PC-9 (cell line): ENCODE data around the gene ITPKA. TPM values are rescaled to one million over a fixed set of nuclear protein-coding genes. Genes with fewer than 3 reads are reported as not detected.

Source experiments
- BruUV-seq: library from RNA; stranded (reverse); fragments of 400-500 nt; replicated peaks from 2 replicates; lab custom pipeline; 2021; lab: Mats Ljungman, UMichigan
- CTCF ChIA-PET: fragments of 300-600 bp; sonication (Branson Sonifier 250); formaldehyde crosslinking; loops from one replicate; lab custom pipeline; 2022; ENCODE audit warnings: antibody characterized with exemption; lab: Charles Lee
- POLR2A ChIA-PET: fragments of 300-600 bp; sonication (Branson Sonifier 250); formaldehyde crosslinking; loops from one replicate; lab custom pipeline; 2022; ENCODE audit warnings: antibody characterized with exemption; ENCODE audit not compliant: unreplicated experiment; lab: Charles Lee
- DNase-seq, 2 experiments: peaks; one replicate each; pipeline versions ENCODE4 v3.0.0 to v3.0.0-alpha.2; 2015 to 2022; ENCODE audit warnings: mixed read lengths in 1 of 2
- H2AFZ ChIP-seq: fragments of 200-600 bp; sonication (generic); 2 replicates; pipeline ENCODE4 v1.8.1; 2017; ENCODE audit warnings: antibody characterized with exemption
- H3F3A ChIP-seq: fragments of 200-600 bp; sonication (generic); 2 replicates; pipeline ENCODE4 v1.8.1; 2017; ENCODE audit warnings: antibody characterized with exemption, mild to moderate bottlenecking, low read depth; ENCODE audit not compliant: insufficient read depth
- H3K27ac ChIP-seq: fragments of 200-600 bp; sonication (generic); 2 replicates; pipeline ENCODE4 v1.6.1; 2016; ENCODE audit warnings: mixed run types
- H3K27me3 ChIP-seq: fragments of 200-600 bp; sonication (generic); 2 replicates; pipeline ENCODE4 v1.6.1; 2016; ENCODE audit warnings: low read depth, mixed run types; ENCODE audit not compliant: insufficient read depth
- H3K36me3 ChIP-seq: fragments of 200-600 bp; sonication (generic); 2 replicates; pipeline ENCODE4 v1.6.1; 2016; ENCODE audit warnings: low read depth, mixed run types
- H3K4me1 ChIP-seq: fragments of 200-600 bp; sonication (generic); replicated peaks from 2 replicates; pipeline ENCODE4 v1.6.1; 2016; ENCODE audit warnings: mixed run types; ENCODE audit not compliant: insufficient read depth
- H3K4me2 ChIP-seq: fragments of 200-600 bp; sonication (generic); 2 replicates; pipeline ENCODE4 v1.6.1; 2017; ENCODE audit warnings: mixed run types
- H3K4me3 ChIP-seq: fragments of 200-600 bp; sonication (generic); 2 replicates; pipeline ENCODE4 v1.6.1; 2016; ENCODE audit warnings: mixed run types
- H3K79me2 ChIP-seq: fragments of 200-600 bp; sonication (generic); 2 replicates; pipeline ENCODE4 v1.6.1; 2017; ENCODE audit warnings: low read depth, mixed run types
- H3K9me2 ChIP-seq: fragments of 200-600 bp; sonication (generic); 2 replicates; pipeline ENCODE4 v1.8.1; 2017; ENCODE audit warnings: mild to moderate bottlenecking; ENCODE audit not compliant: insufficient read depth
- H3K9me3 ChIP-seq: fragments of 200-600 bp; sonication (generic); 2 replicates; pipeline ENCODE4 v1.8.1; 2016; ENCODE audit warnings: low read depth; ENCODE audit not compliant: insufficient read depth
- H4K20me1 ChIP-seq: fragments of 200-600 bp; sonication (generic); 2 replicates; pipeline ENCODE4 v1.8.1; 2017; ENCODE audit not compliant: insufficient read depth
- CTCF ChIP-seq: fragments of 200-600 bp; sonication (generic); conservative IDR thresholded peaks from 2 replicates; pipeline ENCODE4 v1.6.1; 2017; ENCODE audit warnings: mixed run types, antibody characterized with exemption, mild to moderate bottlenecking, moderate library complexity
- EZH2 ChIP-seq: fragments of 200-600 bp; sonication (generic); IDR thresholded peaks from 2 replicates; pipeline ENCODE4 v1.8.0; 2017; ENCODE audit warnings: antibody characterized with exemption, low read depth
- intact Hi-C: fragments of 100-400 bp; cut with micrococcal nuclease; formaldehyde crosslinking; loops from one replicate; pipeline ENCODE4 v1.10.0; 2022; ENCODE audit not compliant: unreplicated experiment
- total RNA-seq: library from RNA; stranded (reverse); gene quantifications from 2 replicates; pipeline ENCODE4 v1.2.3, GENCODE V29; 2021

ITPKA gene
- total RNA-seq, 1 experiment from 2014 or later = 5.3 TPM

DNA sequence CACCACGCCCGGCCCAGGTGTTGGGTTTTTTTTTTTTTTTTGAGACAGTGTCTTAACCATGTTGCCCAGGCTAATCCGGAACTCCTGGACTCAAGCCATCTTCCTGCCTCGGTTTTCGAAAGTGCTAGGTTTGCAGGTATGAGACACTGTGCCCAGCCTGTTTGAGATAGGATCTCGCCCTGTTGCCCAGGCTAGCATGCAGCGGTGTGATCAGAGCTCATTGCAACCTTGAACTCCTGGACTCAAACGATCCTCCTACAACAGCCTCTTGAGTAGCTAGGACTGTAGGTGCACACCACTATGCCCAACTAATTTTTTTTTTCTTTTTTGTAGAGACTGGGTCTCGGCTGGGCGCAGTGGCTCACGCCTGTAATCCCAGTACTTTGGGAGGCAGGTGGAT, 20.3 kb upstream of the ITPKA start:
- H3K27me3 ChIP-seq = no peaks in the 10 kb centered on the region
- peaks cover 11% of the 10 kb centered on the region for H3K4me1 ChIP-seq
- H4K20me1 ChIP-seq = no peaks in the 10 kb centered on the region
- H3K27ac ChIP-seq = no peak overlapping the region
- H3K9me3 ChIP-seq = no peaks in the 10 kb centered on the region
- CTCF ChIA-PET = no interaction called here
- H3K4me2 ChIP-seq = no peak overlapping the region
- intact Hi-C loops = no loop called here
- no TSS peak for BruUV-seq
- H2AFZ ChIP-seq = no peak overlapping the region
- no peak overlapping the region for H3K4me3 ChIP-seq
- H3K9me2 ChIP-seq = no peaks in the 10 kb centered on the region
- POLR2A ChIA-PET = no interaction called here
- no peak for DNase-seq
- H3K79me2 ChIP-seq = no peaks in the 10 kb centered on the region
- no peaks in the 10 kb centered on the region for H3F3A ChIP-seq
- H3K36me3 ChIP-seq = peaks cover 10% of the 10 kb centered on the region; the same call in 1 of the 2 replicates
- TF ChIP-seq EZH2 (no peak), CTCF (no peak)

DNA sequence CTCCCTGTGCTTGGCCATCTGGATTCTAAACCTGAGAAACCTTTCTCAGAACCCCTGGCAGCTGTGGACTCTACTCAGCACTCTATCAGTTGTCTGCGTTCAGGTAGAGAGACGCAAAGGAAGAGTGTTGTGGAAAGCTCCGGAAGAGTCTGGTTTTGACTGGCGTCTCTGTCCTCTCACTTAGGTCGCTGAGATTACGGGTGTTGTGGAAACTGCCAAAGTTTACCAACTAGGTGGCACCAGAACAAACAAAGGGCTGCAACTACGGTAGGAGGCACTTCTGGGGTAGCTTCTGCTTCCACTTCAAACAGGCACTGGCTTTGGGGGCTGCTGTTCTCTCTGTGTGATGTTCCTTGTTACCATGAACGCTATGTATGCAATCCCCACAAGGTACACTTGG, 19.2 kb upstream of the ITPKA start:
- H3K27me3 ChIP-seq = no peaks in the 10 kb centered on the region
- H2AFZ ChIP-seq = no peak overlapping the region
- no peaks in the 10 kb centered on the region for H4K20me1 ChIP-seq
- H3K4me3 ChIP-seq = no peak overlapping the region
- no peak overlapping the region for H3K4me2 ChIP-seq
- no peak overlapping the region for H3K27ac ChIP-seq
- no peaks in the 10 kb centered on the region for H3K9me3 ChIP-seq
- ChIA-PET CTCF (no interaction called here), POLR2A (no interaction called here)
- DNase-seq = no peak
- intact Hi-C loops = no loop called here
- H3K36me3 ChIP-seq = peaks cover 10% of the 10 kb centered on the region; the same call in 1 of the 2 replicates
- H3K9me2 ChIP-seq = no peaks in the 10 kb centered on the region
- H3K79me2 ChIP-seq = no peaks in the 10 kb centered on the region
- TF ChIP-seq EZH2 = no peak
- BruUV-seq = no TSS peak
- H3K4me1 ChIP-seq = peaks cover 11% of the 10 kb centered on the region
- H3F3A ChIP-seq = no peaks in the 10 kb centered on the region

DNA sequence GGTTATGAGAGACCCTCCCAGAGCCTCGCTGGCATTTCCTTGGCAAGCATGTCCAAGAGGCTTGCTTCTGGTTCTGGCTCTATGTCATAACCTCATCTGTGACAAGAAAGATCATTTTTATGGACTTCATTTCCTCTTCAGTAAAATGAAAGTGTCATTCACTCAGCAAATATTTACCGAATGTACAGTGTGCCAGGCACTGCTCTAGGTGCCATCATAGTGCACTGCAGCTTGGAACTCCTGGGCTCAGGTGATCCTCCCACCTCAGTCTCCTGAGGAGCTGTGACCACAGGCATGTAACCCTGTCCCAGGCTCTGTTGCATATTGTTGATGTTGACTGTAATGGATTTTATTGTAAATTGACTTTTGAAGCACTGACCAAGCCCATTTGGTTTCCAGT, 18.7 kb upstream of the ITPKA start:
- H3K27ac ChIP-seq = no peak overlapping the region
- CTCF ChIA-PET = no interaction called here
- no peak for TF ChIP-seq CTCF
- no peak for TF ChIP-seq EZH2

GRCh38 chr15:41476416-41477048, 17.1 kb upstream of the ITPKA start:
- BruUV-seq = no TSS peak

More for the DNA sequence above, 18.7 kb upstream of the ITPKA start:
- peaks cover 12% of the 10 kb centered on the region for H3K36me3 ChIP-seq
- no peaks in the 10 kb centered on the region for H3K9me2 ChIP-seq
- H4K20me1 ChIP-seq = no peaks in the 10 kb centered on the region
- H3K9me3 ChIP-seq = no peaks in the 10 kb centered on the region
- no peak overlapping the region for H3K4me3 ChIP-seq
- peaks cover 11% of the 10 kb centered on the region for H3K4me1 ChIP-seq
- no peaks in the 10 kb centered on the region for H3F3A ChIP-seq
- no peak overlapping the region for H3K4me2 ChIP-seq
- intact Hi-C loops = no loop called here
- POLR2A ChIA-PET = no interaction called here
- no peaks in the 10 kb centered on the region for H3K27me3 ChIP-seq
- DNase-seq = no peak
- no TSS peak for BruUV-seq
- no peak overlapping the region for H2AFZ ChIP-seq
- no peaks in the 10 kb centered on the region for H3K79me2 ChIP-seq

More at GRCh38 chr15:41476416-41477048, 17.1 kb upstream of the ITPKA start:
- H3K9me2 ChIP-seq = no peaks in the 10 kb centered on the region
- no peak overlapping the region for H3K4me2 ChIP-seq
- ChIA-PET CTCF (no interaction called here), POLR2A (no interaction called here)
- no peak overlapping the region for H3K4me3 ChIP-seq
- H3K27me3 ChIP-seq = no peaks in the 10 kb centered on the region
- H3K36me3 ChIP-seq = peaks cover 16% of the 10 kb centered on the region
- intact Hi-C loops = no loop called here
- no peak for TF ChIP-seq CTCF
- TF ChIP-seq EZH2 = no peak
- no peak for DNase-seq
- no peak overlapping the region for H2AFZ ChIP-seq
- H3K9me3 ChIP-seq = no peaks in the 10 kb centered on the region
- no peaks in the 10 kb centered on the region for H4K20me1 ChIP-seq
- peak overlapping the region; percentile 81 for H3K27ac ChIP-seq
- H3K79me2 ChIP-seq = no peaks in the 10 kb centered on the region
- peaks cover 11% of the 10 kb centered on the region for H3K4me1 ChIP-seq
- H3F3A ChIP-seq = no peaks in the 10 kb centered on the region
